HUES64 (cell line): ENCODE data around the gene PTPN23.

ENCODE experiments used
- H3K27ac ChIP-seq: 2 replicates; pipeline ENCODE4 v1.7.0; 2013; ENCODE audit warnings: low read depth, low read length, inconsistent platforms
- H3K27me3 ChIP-seq: 2 replicates; pipeline ENCODE4 v1.6.1; 2013; ENCODE audit warnings: mild to moderate bottlenecking, low read length; ENCODE audit not compliant: insufficient read depth
- H3K36me3 ChIP-seq: 2 replicates; pipeline ENCODE4 v1.6.1; 2013; ENCODE audit warnings: mild to moderate bottlenecking, low read length; ENCODE audit not compliant: insufficient read depth
- H3K4me1 ChIP-seq: 2 replicates; pipeline ENCODE4 v1.6.1; 2013; ENCODE audit warnings: mild to moderate bottlenecking, low read length, moderate library complexity; ENCODE audit not compliant: insufficient read depth
- H3K4me3 ChIP-seq: 2 replicates; pipeline ENCODE4 v1.5.1; 2013; ENCODE audit warnings: mild to moderate bottlenecking, low read length, moderate library complexity
- H3K9ac ChIP-seq: 2 replicates; pipeline ENCODE4 v1.6.1; 2013; ENCODE audit warnings: mild to moderate bottlenecking, low read depth, low read length
- H3K9me3 ChIP-seq: 2 replicates; pipeline ENCODE4 v1.6.1; 2013; ENCODE audit warnings: low read depth, low read length; ENCODE audit not compliant: insufficient read depth
- WGBS: fragments of 150-250, 120-280 bp; methylation state at CpG from one replicate; pipeline ENCODE4 v1.1.7; 2013; ENCODE audit warnings: missing lambda C conversion rate; 5-methylcytosine and 5-hydroxymethylcytosine counted together

Gene PTPN23

GRCh38 chr3:47394140-47394870 lies 13.5 kb downstream of the PTPN23 start:
- H3K27ac ChIP-seq = no peak overlapping the region
- 0 out of 2 replicates have a peak overlapping the region, but pooled peaks have one; percentile 35 for H3K9ac ChIP-seq

DNA sequence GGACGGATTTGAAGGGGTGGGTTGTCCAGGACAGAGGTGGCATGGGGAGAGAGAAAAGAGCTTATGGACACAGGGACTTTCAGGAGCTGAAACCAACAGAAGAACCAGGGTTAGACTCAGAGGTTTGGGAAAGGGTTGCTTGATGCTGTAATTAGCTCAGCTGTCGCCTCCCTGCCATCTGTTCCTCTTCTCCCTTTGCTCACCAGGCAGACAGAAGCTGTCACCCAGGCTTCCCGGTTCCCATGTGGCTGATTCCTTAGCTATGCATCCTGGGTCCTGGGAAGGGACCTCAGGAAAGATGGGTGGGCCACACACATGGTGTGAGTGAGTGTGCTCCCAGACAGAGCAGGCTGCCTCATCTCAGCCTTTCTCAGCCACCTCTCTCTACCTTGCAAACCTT lies 14.1 kb downstream of the PTPN23 start:
- no peak overlapping the region for H3K27ac ChIP-seq
- peaks cover 23% of the 10 kb centered on the region for H3K36me3 ChIP-seq
- H3K27me3 ChIP-seq = no peaks in the 10 kb centered on the region
- no peaks in the 10 kb centered on the region for H3K9me3 ChIP-seq
- H3K4me3 ChIP-seq = no peak overlapping the region
- no peak overlapping the region for H3K9ac ChIP-seq
- WGBS = 90% methylated on average over 3 of the region's 3 CpGs
- peaks cover 3% of the 10 kb centered on the region; the same call in 1 of the 2 replicates for H3K4me1 ChIP-seq

More at GRCh38 chr3:47394140-47394870, 13.5 kb downstream of the PTPN23 start:
- Histone ChIP-seq H3K36me3 (peaks cover 22% of the 10 kb centered on the region), H3K27me3 (no peaks in the 10 kb centered on the region), H3K4me3 (no peak overlapping the region), H3K4me1 (peaks cover 3% of the 10 kb centered on the region; the same call in 1 of the 2 replicates), H3K9me3 (no peaks in the 10 kb centered on the region)
- 86% methylated on average over 8 of the region's 8 CpGs for WGBS

GRCh38 chr3:47398228-47398627 lies 17.4 kb downstream of the PTPN23 start:
- WGBS = 96% methylated on average over 7 of the region's 7 CpGs
- Histone ChIP-seq H3K4me3 (no peak overlapping the region), H3K9me3 (no peaks in the 10 kb centered on the region), H3K27ac (no peak overlapping the region), H3K36me3 (peaks cover 32% of the 10 kb centered on the region), H3K4me1 (peaks cover 3% of the 10 kb centered on the region; the same call in 1 of the 2 replicates), H3K9ac (no peak overlapping the region), H3K27me3 (no peaks in the 10 kb centered on the region)

DNA sequence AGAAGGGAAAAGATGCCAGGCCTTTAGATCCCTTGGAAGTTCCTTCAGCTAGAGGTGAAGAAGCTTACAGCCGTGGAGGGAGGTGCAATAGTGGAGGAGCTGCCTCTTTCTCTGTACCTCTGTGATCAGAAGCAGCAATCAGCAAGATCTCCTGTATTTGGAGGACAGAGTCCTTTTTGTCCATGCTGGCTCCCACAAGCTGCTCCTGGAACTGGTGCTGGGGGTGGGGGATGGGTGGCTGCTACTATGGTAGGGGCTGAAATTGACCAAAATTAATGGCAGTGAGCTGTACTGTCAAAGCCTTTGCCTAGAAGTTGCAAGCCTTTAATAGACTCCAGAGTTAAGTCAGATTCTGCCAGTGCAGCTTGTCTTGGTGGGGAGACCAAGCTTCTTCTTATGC lies 18.2 kb downstream of the PTPN23 start:
- peaks cover 38% of the 10 kb centered on the region for H3K36me3 ChIP-seq

DNA sequence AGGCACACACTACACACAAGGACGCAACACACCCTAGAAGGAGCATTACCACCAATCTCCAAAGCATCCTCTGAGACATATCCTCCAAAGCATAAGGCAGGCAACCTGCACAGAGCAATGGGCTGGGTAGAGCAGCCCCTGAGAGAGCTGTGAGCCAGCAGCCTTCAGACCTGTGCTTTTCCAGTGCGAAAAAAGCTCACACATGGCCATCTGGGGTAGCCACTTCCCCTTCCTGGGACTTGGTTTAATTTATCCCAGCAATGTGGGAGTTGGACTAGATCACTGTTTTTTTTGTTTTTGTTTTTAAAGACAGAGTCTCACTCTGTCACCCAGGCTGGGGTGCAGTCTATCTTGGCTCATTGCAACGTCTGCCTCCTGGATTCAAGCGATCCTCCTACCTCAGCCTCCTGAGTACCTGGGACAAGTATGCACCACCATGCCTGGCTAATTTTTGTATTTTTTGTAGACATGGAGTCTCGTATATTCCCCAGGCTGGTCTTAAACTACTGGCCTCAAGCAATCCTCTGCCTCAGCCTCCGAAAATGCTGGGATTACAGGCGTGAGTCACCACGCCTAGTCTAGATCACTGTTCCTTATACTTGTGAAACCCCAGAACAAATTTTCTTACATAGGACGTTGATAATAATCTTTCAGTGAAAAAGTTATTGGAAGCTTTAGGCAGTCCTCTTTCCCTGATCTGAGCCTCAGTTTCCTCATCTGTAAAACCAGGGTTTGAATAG lies 18.9 kb downstream of the PTPN23 start:
- WGBS = 92% methylated on average over 8 of the region's 9 CpGs

More for the DNA sequence above, 18.2 kb downstream of the PTPN23 start:
- Histone ChIP-seq H3K9me3 (no peaks in the 10 kb centered on the region), H3K4me1 (peaks cover under 1% of the 10 kb centered on the region; the same call in 1 of the 2 replicates), H3K4me3 (no peak overlapping the region), H3K27ac (no peak overlapping the region), H3K27me3 (no peaks in the 10 kb centered on the region), H3K9ac (no peak overlapping the region)
- 94% methylated on average over 1 of the region's 1 CpG for WGBS

DNA sequence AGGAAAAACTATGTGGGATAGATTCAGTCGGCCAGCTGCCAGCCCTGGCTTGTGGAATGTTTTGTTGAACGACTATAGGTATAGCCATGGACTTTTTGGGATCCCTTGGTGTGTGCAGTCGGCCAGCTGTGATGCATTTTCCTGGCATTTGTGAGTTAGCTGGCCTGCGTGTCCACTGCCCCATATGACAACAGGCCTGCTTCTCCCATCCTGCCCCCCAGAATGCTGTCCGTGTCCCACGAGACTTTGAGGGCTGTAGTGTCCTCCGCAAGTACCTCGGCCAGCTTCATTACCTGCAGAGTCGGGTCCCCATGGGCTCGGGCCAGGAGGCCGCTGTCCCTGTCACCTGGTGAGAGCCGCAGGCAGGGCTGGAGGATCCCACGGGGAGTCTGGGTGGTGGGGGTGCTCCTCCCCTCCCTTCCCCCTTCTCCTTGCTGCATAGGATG lies 23.6 kb downstream of the PTPN23 start:
- H3K9me3 ChIP-seq = no peaks in the 10 kb centered on the region
- H3K27me3 ChIP-seq = no peaks in the 10 kb centered on the region
- H3K36me3 ChIP-seq = peaks cover 49% of the 10 kb centered on the region
- no peak overlapping the region for H3K9ac ChIP-seq
- no peak overlapping the region for H3K4me3 ChIP-seq
- no peaks in the 10 kb centered on the region for H3K4me1 ChIP-seq
- H3K27ac ChIP-seq = no peak overlapping the region
- WGBS = 93% methylated on average over 13 of the region's 13 CpGs

More for the DNA sequence above, 18.9 kb downstream of the PTPN23 start:
- H3K4me3 ChIP-seq = no peak overlapping the region
- H3K27ac ChIP-seq = no peak overlapping the region
- no peaks in the 10 kb centered on the region for H3K9me3 ChIP-seq
- no peaks in the 10 kb centered on the region for H3K27me3 ChIP-seq
- peaks cover 38% of the 10 kb centered on the region for H3K36me3 ChIP-seq
- no peaks in the 10 kb centered on the region; the same call in 1 of the 2 replicates for H3K4me1 ChIP-seq
- no peak overlapping the region for H3K9ac ChIP-seq

- Histone ChIP-seq H3K4me3 (no peak overlapping the region), H3K9ac (no peak overlapping the region), H3K36me3 (peaks cover 52% of the 10 kb centered on the region), H3K4me1 (no peaks in the 10 kb centered on the region), H3K9me3 (no peaks in the 10 kb centered on the region), H3K27me3 (no peaks in the 10 kb centered on the region), H3K27ac (no peak overlapping the region)
- 92% methylated on average over 9 of the region's 9 CpGs for WGBS
These were observed 24.4 kb downstream of the PTPN23 start for GRCh38 chr3:47404955-47405790.

GRCh38 chr3:47405820-47406761 lies 25.3 kb downstream of the PTPN23 start:
- Histone ChIP-seq H3K9me3 (no peaks in the 10 kb centered on the region), H3K36me3 (peaks cover 54% of the 10 kb centered on the region), H3K4me3 (no peak overlapping the region), H3K27me3 (no peaks in the 10 kb centered on the region), H3K27ac (no peak overlapping the region), H3K9ac (no peak overlapping the region), H3K4me1 (no peaks in the 10 kb centered on the region)
- 94% methylated on average over 30 of the region's 31 CpGs for WGBS

GRCh38 chr3:47406762-47407149 lies 25.9 kb downstream of the PTPN23 start:
- Histone ChIP-seq H3K27me3 (no peaks in the 10 kb centered on the region), H3K27ac (no peak overlapping the region), H3K4me1 (no peaks in the 10 kb centered on the region), H3K36me3 (peaks cover 59% of the 10 kb centered on the region), H3K9me3 (no peaks in the 10 kb centered on the region), H3K9ac (no peak overlapping the region), H3K4me3 (no peak overlapping the region)
- WGBS = 87% methylated on average over 9 of the region's 9 CpGs

DNA sequence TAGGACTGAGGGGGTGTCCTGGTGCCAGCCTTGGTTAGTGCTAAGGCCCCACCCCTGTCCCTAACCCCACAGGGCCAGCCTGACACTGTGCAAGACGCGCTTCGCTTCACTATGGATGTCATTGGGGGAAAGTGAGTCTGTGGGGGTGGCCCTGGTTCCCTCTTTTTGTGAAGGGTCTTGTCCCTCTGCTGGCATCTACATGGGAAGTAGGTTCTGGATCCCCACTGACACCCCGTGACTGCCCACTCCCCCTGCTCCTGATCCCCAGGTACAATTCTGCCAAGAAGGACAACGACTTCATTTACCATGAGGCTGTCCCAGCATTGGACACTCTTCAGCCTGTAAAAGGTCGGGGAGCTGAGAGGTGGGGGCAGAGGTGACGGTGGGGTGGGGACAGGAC lies 26.4 kb downstream of the PTPN23 start:
- H3K36me3 ChIP-seq = peaks cover 61% of the 10 kb centered on the region
- H3K9ac ChIP-seq = no peak overlapping the region
- no peaks in the 10 kb centered on the region for H3K4me1 ChIP-seq
- H3K9me3 ChIP-seq = no peaks in the 10 kb centered on the region
- WGBS = over 99% methylated on average over 7 of the region's 7 CpGs
- H3K4me3 ChIP-seq = no peak overlapping the region
- H3K27me3 ChIP-seq = no peaks in the 10 kb centered on the region
- no peak overlapping the region for H3K27ac ChIP-seq
